CD4-positive, alpha-beta memory T cell (primary cell): ENCODE measurements around the gene TPRG1L. TPM values are rescaled to one million over a fixed set of nuclear protein-coding genes. Genes with fewer than 3 reads are reported as not detected.

Experiments
- CTCF ChIA-PET: fragments of 350-600 bp; sonication (Branson Sonifier 250); formaldehyde crosslinking; loops from one replicate; lab custom pipeline; 2021; ENCODE audit warnings: inconsistent platforms; ENCODE audit not compliant: partially characterized antibody; lab: Charles Lee
- POLR2A ChIA-PET: fragments of 350-600 bp; sonication (Branson Sonifier 250); formaldehyde crosslinking; loops from one replicate; lab custom pipeline; 2021; ENCODE audit not compliant: partially characterized antibody; lab: Charles Lee
- DNase-seq, 5 donors: peaks; one replicate each; pipeline versions ENCODE4 v3.0.0 to v3.0.0-alpha.2; 2020 to 2022; ENCODE audit warnings: mixed read lengths in 1 of 5
- H3K27ac ChIP-seq: one replicate; pipeline ENCODE4 v1.7.0; 2013; ENCODE audit warnings: low read depth, low read length
- H3K27me3 ChIP-seq: 2 replicates; pipeline ENCODE4 v1.7.0; 2013; ENCODE audit warnings: mild to moderate bottlenecking, low read length, moderate library complexity; ENCODE audit not compliant: insufficient read depth
- H3K36me3 ChIP-seq: 2 replicates; pipeline ENCODE4 v1.7.0; 2013; ENCODE audit warnings: mild to moderate bottlenecking, low read length, moderate library complexity; ENCODE audit not compliant: insufficient read depth
- H3K4me1 ChIP-seq: 2 replicates; pipeline ENCODE4 v1.7.0; 2013; ENCODE audit warnings: mild to moderate bottlenecking, low read length, moderate library complexity; ENCODE audit not compliant: insufficient read depth
- H3K4me3 ChIP-seq, 2 donors: one replicate each; pipeline ENCODE4 v1.7.0; 2013; ENCODE audit warnings: low read length in 2 of 2, mild to moderate bottlenecking in 1 of 2
- H3K9me3 ChIP-seq, 2 donors: one replicate each; pipeline ENCODE4 v1.7.0; 2013; ENCODE audit warnings: low read length in 2 of 2, control low read depth in 1 of 2; ENCODE audit not compliant: control insufficient read depth in 1 of 2
- H3K27ac Mint-ChIP-seq, 7 donors: one replicate each; pipeline ENCODE4 v1.8.0; 2020 to 2021; ENCODE audit warnings: mixed read lengths in 7 of 7, mild to moderate bottlenecking in 6 of 7, inconsistent platforms in 3 of 7, moderate library complexity in 3 of 7
- H3K27me3 Mint-ChIP-seq, 2 donors: one replicate each; pipeline ENCODE4 v1.8.0; 2020 to 2021; ENCODE audit warnings: mixed read lengths in 2 of 2
- H3K36me3 Mint-ChIP-seq, 2 donors: one replicate each; pipeline ENCODE4 v1.8.0; 2020 to 2021; ENCODE audit warnings: mixed read lengths in 2 of 2, inconsistent platforms in 1 of 2, mild to moderate bottlenecking in 1 of 2
- H3K4me1 Mint-ChIP-seq, 4 donors: one replicate each; pipeline ENCODE4 v1.8.0; 2020 to 2021; ENCODE audit warnings: mixed read lengths in 4 of 4, mild to moderate bottlenecking in 1 of 4
- H3K4me3 Mint-ChIP-seq, 8 donors: one replicate each; pipeline ENCODE4 v1.8.0; 2020 to 2021; ENCODE audit warnings: mixed read lengths in 8 of 8, mild to moderate bottlenecking in 7 of 8, moderate library complexity in 6 of 8, inconsistent platforms in 3 of 8
- H3K9me3 Mint-ChIP-seq, 8 donors: one replicate each; pipeline ENCODE4 v1.8.0; 2020 to 2021; ENCODE audit warnings: mixed read lengths in 8 of 8, mild to moderate bottlenecking in 5 of 8, inconsistent platforms in 3 of 8, moderate library complexity in 1 of 8
- intact Hi-C: fragments of 100-400 bp; cut with micrococcal nuclease; formaldehyde crosslinking; loops from one replicate; pipeline ENCODE4 v1.15.1; 2023
- polyA plus RNA-seq, 2 donors: library from polyadenylated mRNA; unstranded; fragments of 300-500 nt; fragmentation: Illumina TruSeq; gene quantifications; one replicate each; pipeline ENCODE4 v1.2.3, GENCODE V29; 2021
- total RNA-seq, 2 experiments: library from RNA; stranded (reverse); gene quantifications; one replicate each; pipeline ENCODE4 v1.2.3, GENCODE V29; 2021

TPRG1L gene
- total and polyA plus RNA-seq, 4 experiments from 2014 or later: 41.4 to 59.5 (median 52.2) TPM

DNA sequence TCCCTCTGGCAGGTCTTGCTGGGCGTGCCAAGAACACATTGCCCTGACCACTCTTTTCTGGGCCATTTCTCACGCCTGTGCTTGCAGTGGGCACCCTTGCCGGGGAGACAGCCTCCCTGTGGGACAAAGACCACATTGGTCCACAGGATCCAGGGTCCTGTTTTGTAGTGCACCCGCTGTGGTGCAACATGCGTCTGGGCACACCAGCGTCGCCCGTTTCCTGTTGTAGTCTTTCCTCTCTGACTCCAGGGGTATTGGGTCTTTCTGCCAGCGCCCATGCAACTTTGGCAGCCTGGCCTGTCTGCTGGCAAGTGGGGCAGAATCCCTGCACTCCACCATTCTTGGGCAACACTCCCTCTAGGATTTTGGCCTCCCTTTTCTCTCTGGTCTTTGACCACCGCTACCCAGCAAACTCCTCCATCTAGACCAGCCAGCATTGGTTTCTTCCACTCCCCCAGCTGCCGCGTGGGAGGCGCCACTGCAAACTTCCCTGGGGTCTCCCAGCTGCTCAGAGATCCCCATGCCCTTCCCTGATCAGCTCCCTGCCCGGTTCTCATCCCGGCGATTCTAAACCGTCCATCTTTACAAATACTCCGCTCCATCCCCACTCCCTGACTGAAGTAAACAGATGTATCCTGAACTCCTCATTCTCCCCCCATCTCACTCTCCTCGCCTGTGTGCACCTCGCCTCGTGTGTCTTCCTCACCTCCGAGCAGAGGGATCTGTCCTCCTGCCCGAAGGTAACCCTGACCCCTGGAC is 1.2 kb upstream of the TPRG1L start:
- ChIA-PET CTCF (interaction anchor here (1.0 to 6.1 kb wide), 3 partner anchors 133 to 171 kb away, joined by 3 to 60 read pairs (median 5); no protein-coding TSS in a partner anchor), POLR2A (interaction anchor here (0.8 to 1.2 kb wide), 5 partner anchors 13 to 173 kb away, joined by 3 to 7 read pairs (median 6); partner anchors contain the start of genes LRRC47 and MEGF6)
- H3K4me3 Mint-ChIP-seq: peak overlapping the region; percentile 92 to 99 (median 94)
- Histone ChIP-seq H3K27ac (peak overlapping the region; percentile 66), H3K4me1 (peaks cover 37% of the 10 kb centered on the region), H3K9me3 (no peaks in the 10 kb centered on the region), H3K27me3 (no peaks in the 10 kb centered on the region), H3K4me3 (peak overlapping the region; percentile 3 to 90), H3K36me3 (peaks cover 14% of the 10 kb centered on the region)
- peaks cover 7 to 18% of the 10 kb centered on the region in 2 donors for H3K36me3 Mint-ChIP-seq
- peaks cover 29 to 59% (median 45%) of the 10 kb centered on the region in 4 donors for H3K4me1 Mint-ChIP-seq
- peak overlapping the region; percentile 70 to 98 (median 92) for H3K27ac Mint-ChIP-seq
- no peak for DNase-seq
- peaks cover 0 to 2% (median 0%) of the 10 kb centered on the region in 8 donors for H3K9me3 Mint-ChIP-seq
- intact Hi-C loops: loop anchor here (1.0 to 2.0 kb wide), 5 partner anchors 27 to 233 kb away; partner anchors contain the start of genes CEP104, DFFB, SMIM1 and WRAP73
- H3K27me3 Mint-ChIP-seq: no peaks in the 10 kb centered on the region

DNA sequence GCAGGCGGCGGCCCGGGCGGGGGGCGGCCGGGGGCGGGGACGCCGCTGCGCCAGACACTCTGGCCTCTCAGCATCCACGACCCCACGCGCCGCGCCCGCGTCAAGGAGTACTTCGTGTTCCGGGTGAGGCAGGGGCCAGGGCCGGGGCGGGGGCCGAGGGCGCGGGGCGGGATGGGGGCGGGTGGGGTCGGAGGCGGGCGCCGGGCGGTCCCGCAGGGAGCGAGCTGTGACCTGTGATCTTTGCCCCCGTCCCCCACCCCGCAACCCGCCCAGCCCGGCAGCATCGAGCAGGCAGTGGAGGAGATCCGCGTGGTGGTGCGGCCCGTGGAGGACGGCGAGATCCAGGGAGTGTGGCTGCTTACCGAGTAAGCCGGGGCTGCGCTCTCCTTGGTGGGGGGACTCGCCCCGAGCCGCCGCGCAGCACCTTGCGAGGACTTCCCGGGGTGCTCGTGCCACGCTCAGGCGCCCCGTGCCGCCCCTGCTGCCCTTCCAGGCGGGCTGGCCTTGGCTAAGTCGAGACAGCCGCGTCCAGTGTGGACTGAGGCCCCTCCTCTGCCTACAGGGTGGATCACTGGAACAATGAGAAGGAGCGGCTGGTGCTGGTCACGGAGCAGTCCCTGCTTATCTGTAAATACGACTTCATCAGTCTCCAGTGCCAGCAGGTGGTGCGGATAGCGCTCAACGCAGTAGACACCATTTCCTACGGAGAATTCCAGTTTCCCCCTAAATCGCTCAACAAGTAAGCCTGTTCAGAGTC is 514 bp downstream of the TPRG1L start:
- ChIA-PET CTCF (no interaction called here), POLR2A (interaction anchor here (0.6 to 1.4 kb wide), 3 partner anchors 95 to 135 kb away, joined by 3 to 6 read pairs (median 3); no protein-coding TSS in a partner anchor)
- Mint-ChIP-seq H3K27ac (peak overlapping the region; percentile 77 to 98 (median 95)), H3K4me1 (peaks cover 25 to 49% (median 39%) of the 10 kb centered on the region in 4 donors), H3K36me3 (peaks cover 7 to 31% of the 10 kb centered on the region in 2 donors), H3K9me3 (peaks cover 0 to 2% (median 0%) of the 10 kb centered on the region in 8 donors), H3K27me3 (no peaks in the 10 kb centered on the region), H3K4me3 (peak overlapping the region; percentile 78 to 99 (median 92))
- Histone ChIP-seq H3K36me3 (peaks cover 30% of the 10 kb centered on the region), H3K27me3 (no peaks in the 10 kb centered on the region), H3K4me3 (peak overlapping the region; percentile 36 to 53), H3K27ac (peak overlapping the region; percentile 66), H3K4me1 (peaks cover 33% of the 10 kb centered on the region), H3K9me3 (no peaks in the 10 kb centered on the region)
- intact Hi-C loops: loop anchor here (2.0 kb wide), 1 partner anchor 231 kb away; the partner anchor contains the start of genes CEP104 and DFFB
- peak in 1 of 5 donors; percentile 49 for DNase-seq

DNA sequence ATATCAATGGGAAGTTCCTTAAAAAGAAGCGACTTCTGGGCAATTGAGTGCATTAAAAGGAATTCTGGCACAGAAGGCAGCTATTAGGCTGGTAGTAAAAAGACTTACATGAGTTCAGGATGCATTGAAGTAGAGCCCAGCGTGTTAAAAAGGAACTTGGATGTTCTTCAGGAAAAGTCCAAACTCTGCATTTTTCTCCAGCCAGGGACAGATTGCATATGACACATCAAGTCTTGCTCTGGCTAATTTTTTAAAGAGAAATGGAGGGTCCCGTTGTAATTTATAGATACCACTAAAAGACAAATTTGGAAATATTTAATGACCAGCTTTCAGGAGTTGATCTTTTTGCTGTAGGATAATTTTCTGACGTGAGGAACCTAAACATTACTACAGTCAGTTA is 1.2 kb downstream of the TPRG1L start:
- ChIA-PET CTCF (no interaction called here), POLR2A (interaction anchor here (0.6 to 1.4 kb wide), 4 partner anchors 23 to 135 kb away, joined by 3 to 6 read pairs (median 3); no protein-coding TSS in a partner anchor)
- Mint-ChIP-seq H3K9me3 (peaks cover 0 to 2% (median 0%) of the 10 kb centered on the region in 8 donors), H3K36me3 (peaks cover 7 to 34% of the 10 kb centered on the region in 2 donors), H3K27ac (peak overlapping the region; percentile 77 to 90 (median 88)), H3K27me3 (no peaks in the 10 kb centered on the region), H3K4me1 (peaks cover 25 to 43% (median 34%) of the 10 kb centered on the region in 4 donors), H3K4me3 (peak overlapping the region; percentile 76 to 99 (median 86))
- H3K4me1 ChIP-seq: peaks cover 28% of the 10 kb centered on the region
- H3K27ac ChIP-seq: peak overlapping the region; percentile 53
- no peaks in the 10 kb centered on the region for H3K9me3 ChIP-seq
- intact Hi-C loops: no loop called here
- H3K4me3 ChIP-seq: peak overlapping the region; percentile 36 to 53
- H3K27me3 ChIP-seq: no peaks in the 10 kb centered on the region
- peaks cover 30% of the 10 kb centered on the region for H3K36me3 ChIP-seq
- DNase-seq: no peak

DNA sequence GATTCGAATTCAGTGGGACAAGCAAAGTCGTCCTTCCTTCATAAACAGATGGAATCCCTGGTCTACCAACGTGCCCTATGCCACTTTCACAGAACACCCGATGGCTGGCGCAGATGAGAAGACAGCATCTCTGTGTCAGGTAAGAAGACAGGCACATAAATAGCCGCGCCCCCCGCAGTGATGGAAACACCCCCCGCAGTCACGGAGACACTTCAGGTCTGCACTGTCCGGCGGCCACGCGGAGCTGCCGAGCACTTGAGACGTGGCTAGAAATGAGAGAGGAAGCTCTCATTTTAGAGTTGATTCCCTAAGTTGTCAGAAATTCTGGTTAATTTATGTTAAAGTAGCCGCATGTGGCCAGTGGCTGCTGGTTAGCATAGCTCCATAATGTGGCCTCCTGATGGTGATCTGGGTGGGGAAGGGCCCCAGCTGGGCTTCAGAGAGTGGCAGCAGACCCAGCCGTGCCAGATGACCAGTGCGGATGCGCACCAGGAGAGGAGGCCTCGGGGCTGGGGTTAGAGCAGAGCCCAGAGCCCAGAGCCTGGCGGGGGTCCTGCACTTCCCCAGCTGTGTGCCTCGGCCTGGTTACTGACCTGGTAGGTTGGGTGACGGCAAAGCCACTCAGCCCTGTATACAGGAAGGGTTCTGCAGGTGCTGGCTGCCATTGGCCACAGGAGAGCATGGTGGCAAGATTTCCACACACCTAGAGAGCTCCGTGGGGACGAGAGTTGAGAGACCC is 2.9 kb downstream of the TPRG1L start:
- Mint-ChIP-seq H3K27ac (peak overlapping the region in 4 of 7 donors; percentile 7 to 64 (median 26)), H3K36me3 (peaks cover 7 to 35% of the 10 kb centered on the region in 2 donors), H3K4me3 (peak overlapping the region in 2 of 8 donors; percentile 15 to 46), H3K27me3 (no peaks in the 10 kb centered on the region), H3K9me3 (peaks cover 0 to 2% (median 0%) of the 10 kb centered on the region in 8 donors), H3K4me1 (peaks cover 21 to 33% (median 25%) of the 10 kb centered on the region in 4 donors)
- Histone ChIP-seq H3K27me3 (no peaks in the 10 kb centered on the region), H3K9me3 (no peaks in the 10 kb centered on the region), H3K4me1 (peaks cover 24% of the 10 kb centered on the region), H3K4me3 (no peak overlapping the region), H3K27ac (no peak overlapping the region), H3K36me3 (peaks cover 30% of the 10 kb centered on the region)
- DNase-seq: no peak
- intact Hi-C loops: no loop called here
- POLR2A ChIA-PET: no interaction called here
- CTCF ChIA-PET: interaction anchor here (3.6 kb wide), 1 partner anchor 8 kb away, joined by 12 read pairs; no protein-coding TSS in a partner anchor

DNA sequence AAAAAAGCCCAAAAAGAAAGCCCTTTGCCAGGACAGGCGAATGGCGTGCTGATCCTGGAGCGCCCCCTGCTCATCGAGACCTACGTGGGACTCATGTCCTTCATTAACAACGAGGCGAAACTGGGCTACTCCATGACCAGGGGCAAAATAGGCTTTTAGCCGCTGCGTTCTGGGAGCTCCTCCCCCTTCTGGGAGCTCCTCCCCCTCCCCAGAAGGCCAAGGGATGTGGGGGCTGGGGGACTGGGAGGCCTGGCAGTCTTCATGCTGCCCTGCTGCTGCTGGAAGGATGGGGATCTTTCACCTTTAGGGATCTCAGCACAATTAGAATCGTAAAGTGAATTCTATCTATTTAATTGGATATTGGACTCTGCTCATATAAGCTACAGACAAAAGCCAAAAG is 3.6 kb downstream of the TPRG1L start:
- ChIA-PET CTCF (interaction anchor here (3.6 kb wide), 1 partner anchor 9 kb away, joined by 12 read pairs; no protein-coding TSS in a partner anchor), POLR2A (no interaction called here)
- Histone ChIP-seq H3K27me3 (no peaks in the 10 kb centered on the region), H3K9me3 (no peaks in the 10 kb centered on the region), H3K36me3 (peaks cover 37% of the 10 kb centered on the region), H3K27ac (no peak overlapping the region), H3K4me3 (no peak overlapping the region), H3K4me1 (peaks cover 17% of the 10 kb centered on the region)
- Mint-ChIP-seq H3K4me3 (no peak overlapping the region), H3K36me3 (peaks cover 7 to 41% of the 10 kb centered on the region in 2 donors), H3K4me1 (peaks cover 13 to 25% (median 18%) of the 10 kb centered on the region in 4 donors), H3K27me3 (no peaks in the 10 kb centered on the region), H3K27ac (peak overlapping the region in 3 of 7 donors; percentile 17 to 77 (median 22)), H3K9me3 (peaks cover 0 to 2% (median 0%) of the 10 kb centered on the region in 8 donors)
- DNase-seq: no peak
- intact Hi-C loops: no loop called here

DNA sequence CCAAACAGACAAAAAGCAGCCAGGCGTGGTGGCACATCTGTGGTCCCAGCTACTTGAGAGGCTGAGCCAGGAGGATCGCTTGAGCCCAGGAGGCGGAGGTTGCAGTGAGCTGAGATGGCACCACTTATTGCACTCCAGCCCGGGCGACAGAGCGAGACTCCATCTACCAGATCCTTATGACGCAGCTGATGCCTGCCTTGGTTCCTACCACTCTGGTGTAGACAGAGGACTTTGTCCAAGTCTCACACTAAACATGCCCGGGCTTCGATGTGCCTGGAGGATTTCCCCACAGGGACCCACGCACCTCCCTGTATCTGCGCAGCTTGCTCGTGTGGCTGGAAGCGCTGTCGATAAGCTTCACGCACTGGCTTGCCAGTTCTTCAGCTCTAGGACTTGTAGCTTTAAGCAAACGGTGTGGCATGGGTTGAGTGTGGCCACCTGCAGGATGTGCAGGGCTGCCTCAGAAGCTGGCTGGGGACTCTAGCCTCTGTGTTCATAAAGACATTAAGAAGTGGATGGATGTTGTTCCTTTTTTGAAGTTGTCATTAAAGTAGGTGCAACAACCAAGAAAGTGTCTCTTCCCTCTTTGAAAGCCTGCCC is 4.8 kb downstream of the TPRG1L start:
- Mint-ChIP-seq H3K36me3 (peaks cover 11 to 40% of the 10 kb centered on the region in 2 donors), H3K27me3 (no peaks in the 10 kb centered on the region), H3K4me3 (no peak overlapping the region), H3K27ac (peak overlapping the region in 2 of 7 donors; percentile 12 to 78), H3K4me1 (peaks cover 6 to 13% (median 9%) of the 10 kb centered on the region in 4 donors), H3K9me3 (peaks cover 0 to under 1% (median 0%) of the 10 kb centered on the region in 8 donors)
- intact Hi-C loops: no loop called here
- H3K4me1 ChIP-seq: peaks cover 10% of the 10 kb centered on the region
- ChIA-PET POLR2A (no interaction called here), CTCF (interaction anchor here (1.4 to 3.6 kb wide), 2 partner anchors 10 to 14 kb away, joined by 5 to 12 read pairs; no protein-coding TSS in a partner anchor)
- no peaks in the 10 kb centered on the region for H3K9me3 ChIP-seq
- peaks cover 43% of the 10 kb centered on the region for H3K36me3 ChIP-seq
- H3K27ac ChIP-seq: no peak overlapping the region
- DNase-seq: no peak
- H3K4me3 ChIP-seq: no peak overlapping the region
- no peaks in the 10 kb centered on the region for H3K27me3 ChIP-seq
